OCI-LY7 (cell line): Measurements from ENCODE around the gene ACOXL. TPM values are rescaled to one million over a fixed set of nuclear protein-coding genes. Genes with fewer than 3 reads are reported as not detected.

Source experiments
- BruUV-seq: library from RNA; stranded (reverse); fragments of 400-500 nt; replicated peaks from 2 replicates; lab custom pipeline; 2021; lab: Mats Ljungman, UMichigan
- CTCF ChIA-PET: fragments of 300-600 bp; sonication (Branson Sonifier 250); formaldehyde crosslinking; loops from one replicate; lab custom pipeline; 2022; ENCODE audit warnings: antibody characterized with exemption; ENCODE audit not compliant: unreplicated experiment; lab: Charles Lee
- POLR2A ChIA-PET: fragments of 300-600 bp; sonication (Branson Sonifier 250); formaldehyde crosslinking; loops from one replicate; lab custom pipeline; 2022; ENCODE audit warnings: antibody characterized with exemption; lab: Charles Lee
- DNase-seq: peaks from one replicate; pipeline ENCODE4 v3.0.0-alpha.2; 2015; ENCODE audit warnings: low spot score
- H2AFZ ChIP-seq: fragments of 200-600 bp; sonication (generic), shearing (Covaris generic); 2 replicates; pipeline ENCODE4 v1.6.1; 2014; ENCODE audit warnings: mild to moderate bottlenecking, antibody characterized with exemption, low read length, moderate library complexity
- H3K27ac ChIP-seq: fragments of 200-600 bp; sonication (generic); 2 replicates; pipeline ENCODE4 v1.5.1; 2014; ENCODE audit warnings: mixed run types, low read depth, mild to moderate bottlenecking, moderate library complexity, low read length, inconsistent platforms; ENCODE audit not compliant: poor library complexity, severe bottlenecking
- H3K36me3 ChIP-seq: fragments of 200-600 bp; sonication (generic); 2 replicates; pipeline ENCODE4 v1.6.1; 2014; ENCODE audit warnings: mild to moderate bottlenecking, antibody characterized with exemption, low read length, moderate library complexity, mixed read lengths; ENCODE audit not compliant: insufficient read depth
- H3K4me1 ChIP-seq: fragments of 200-600 bp; sonication (generic); 2 replicates; pipeline ENCODE4 v1.5.1; 2014; ENCODE audit warnings: mild to moderate bottlenecking, low read length; ENCODE audit not compliant: insufficient read depth, poor library complexity, severe bottlenecking
- H3K4me2 ChIP-seq: fragments of 200-600 bp; sonication (generic); 2 replicates; pipeline ENCODE4 v1.6.1; 2014; ENCODE audit warnings: mild to moderate bottlenecking, low read length
- H3K4me3 ChIP-seq: fragments of 200-600 bp; sonication (generic); 2 replicates; pipeline ENCODE4 v1.5.1; 2014; ENCODE audit warnings: mild to moderate bottlenecking, low read depth, low read length; ENCODE audit not compliant: poor library complexity, severe bottlenecking
- H3K79me2 ChIP-seq: fragments of 200-600 bp; sonication (generic); 2 replicates; pipeline ENCODE4 v1.6.1; 2016; ENCODE audit warnings: low read depth, mild to moderate bottlenecking, low read length, moderate library complexity, mixed read lengths; ENCODE audit not compliant: insufficient read depth
- H3K9me2 ChIP-seq: fragments of 200-600 bp; sonication (generic); 2 replicates; pipeline ENCODE4 v1.6.1; 2016; ENCODE audit warnings: mild to moderate bottlenecking, low read length, mixed read lengths; ENCODE audit not compliant: insufficient read depth
- H3K9me3 ChIP-seq: fragments of 200-600 bp; sonication (generic); 2 replicates; pipeline ENCODE4 v1.6.1; 2014; ENCODE audit warnings: mild to moderate bottlenecking, mixed run types, low read length, mixed read lengths
- H4K20me1 ChIP-seq: fragments of 200-600 bp; sonication (generic); 2 replicates; pipeline ENCODE4 v1.6.1; 2014; ENCODE audit warnings: mild to moderate bottlenecking, antibody characterized with exemption, low read length, moderate library complexity, mixed read lengths; ENCODE audit not compliant: insufficient read depth
- EZH2phosphoT487 ChIP-seq: fragments of 200-600 bp; sonication (generic); IDR thresholded peaks from 2 replicates; pipeline ENCODE4 v1.6.1; 2018; ENCODE audit warnings: low read depth, borderline replicate concordance, mild to moderate bottlenecking, mixed run types, antibody characterized with exemption, low read length, moderate library complexity, mixed read lengths
- intact Hi-C: fragments of 100-400 bp; cut with micrococcal nuclease; formaldehyde crosslinking; loops from one replicate; pipeline ENCODE4 v1.10.0; 2022; ENCODE audit not compliant: unreplicated experiment
- total RNA-seq, 2 experiments: library from RNA; depleted of rRNA in 1 of 2; stranded (reverse); fragments of >200 nt in 1 of 2; shearing (Covaris generic) in 1 of 2; gene quantifications; 2 replicates each; pipeline ENCODE4 v1.2.3, GENCODE V29; 2014 to 2022
- TF ChIP-seq, protein P1 (sequence below): fragments of 200-600 bp; sonication (generic); conservative IDR thresholded peaks from 2 replicates; pipeline ENCODE4 v1.5.1; 2014; ENCODE audit warnings: mild to moderate bottlenecking, antibody characterized with exemption, low read length, moderate library complexity, mixed read lengths

ACOXL gene
- total RNA-seq, 2 experiments from 2014 or later, result 1.4 TPM; not detected in 1

DNA sequence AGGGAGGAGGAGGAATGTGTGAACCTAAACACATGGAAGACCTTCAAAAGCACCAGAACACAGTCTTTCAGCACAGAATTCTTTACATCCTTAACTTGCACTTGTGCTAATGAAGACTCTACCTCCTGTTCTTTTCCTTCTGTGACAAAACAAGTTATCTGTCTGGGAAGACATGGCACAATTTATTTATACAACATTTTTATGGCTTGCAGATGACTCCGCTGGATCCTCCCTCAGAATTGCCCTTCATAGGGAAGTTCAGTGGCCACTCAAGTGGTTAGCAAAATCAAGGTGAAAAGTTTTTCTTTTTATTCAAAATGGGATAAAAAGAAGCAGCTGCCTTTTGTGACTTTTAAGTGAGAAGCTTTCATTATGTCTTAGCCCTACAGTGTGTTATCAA, 409.7 kb downstream of the ACOXL start:
- Histone ChIP-seq H4K20me1 (peaks cover 32% of the 10 kb centered on the region), H3K79me2 (peaks cover 88% of the 10 kb centered on the region), H3K9me2 (no peaks in the 10 kb centered on the region), H3K4me3 (no peak overlapping the region), H3K4me2 (no peak overlapping the region), H3K9me3 (no peaks in the 10 kb centered on the region), H3K27ac (no peak overlapping the region), H2AFZ (no peak overlapping the region), H3K4me1 (no peaks in the 10 kb centered on the region), H3K36me3 (peaks cover 92% of the 10 kb centered on the region)
- POLR2A ChIA-PET, result no interaction called here
- intact Hi-C loops, result no loop called here
- CTCF ChIA-PET, result no interaction called here
- no peak for DNase-seq
- TF ChIP-seq, protein P1, sequence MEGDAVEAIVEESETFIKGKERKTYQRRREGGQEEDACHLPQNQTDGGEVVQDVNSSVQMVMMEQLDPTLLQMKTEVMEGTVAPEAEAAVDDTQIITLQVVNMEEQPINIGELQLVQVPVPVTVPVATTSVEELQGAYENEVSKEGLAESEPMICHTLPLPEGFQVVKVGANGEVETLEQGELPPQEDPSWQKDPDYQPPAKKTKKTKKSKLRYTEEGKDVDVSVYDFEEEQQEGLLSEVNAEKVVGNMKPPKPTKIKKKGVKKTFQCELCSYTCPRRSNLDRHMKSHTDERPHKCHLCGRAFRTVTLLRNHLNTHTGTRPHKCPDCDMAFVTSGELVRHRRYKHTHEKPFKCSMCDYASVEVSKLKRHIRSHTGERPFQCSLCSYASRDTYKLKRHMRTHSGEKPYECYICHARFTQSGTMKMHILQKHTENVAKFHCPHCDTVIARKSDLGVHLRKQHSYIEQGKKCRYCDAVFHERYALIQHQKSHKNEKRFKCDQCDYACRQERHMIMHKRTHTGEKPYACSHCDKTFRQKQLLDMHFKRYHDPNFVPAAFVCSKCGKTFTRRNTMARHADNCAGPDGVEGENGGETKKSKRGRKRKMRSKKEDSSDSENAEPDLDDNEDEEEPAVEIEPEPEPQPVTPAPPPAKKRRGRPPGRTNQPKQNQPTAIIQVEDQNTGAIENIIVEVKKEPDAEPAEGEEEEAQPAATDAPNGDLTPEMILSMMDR, result no peak
- no peak for TF ChIP-seq EZH2phosphoT487
- BruUV-seq, result no TSS peak

DNA sequence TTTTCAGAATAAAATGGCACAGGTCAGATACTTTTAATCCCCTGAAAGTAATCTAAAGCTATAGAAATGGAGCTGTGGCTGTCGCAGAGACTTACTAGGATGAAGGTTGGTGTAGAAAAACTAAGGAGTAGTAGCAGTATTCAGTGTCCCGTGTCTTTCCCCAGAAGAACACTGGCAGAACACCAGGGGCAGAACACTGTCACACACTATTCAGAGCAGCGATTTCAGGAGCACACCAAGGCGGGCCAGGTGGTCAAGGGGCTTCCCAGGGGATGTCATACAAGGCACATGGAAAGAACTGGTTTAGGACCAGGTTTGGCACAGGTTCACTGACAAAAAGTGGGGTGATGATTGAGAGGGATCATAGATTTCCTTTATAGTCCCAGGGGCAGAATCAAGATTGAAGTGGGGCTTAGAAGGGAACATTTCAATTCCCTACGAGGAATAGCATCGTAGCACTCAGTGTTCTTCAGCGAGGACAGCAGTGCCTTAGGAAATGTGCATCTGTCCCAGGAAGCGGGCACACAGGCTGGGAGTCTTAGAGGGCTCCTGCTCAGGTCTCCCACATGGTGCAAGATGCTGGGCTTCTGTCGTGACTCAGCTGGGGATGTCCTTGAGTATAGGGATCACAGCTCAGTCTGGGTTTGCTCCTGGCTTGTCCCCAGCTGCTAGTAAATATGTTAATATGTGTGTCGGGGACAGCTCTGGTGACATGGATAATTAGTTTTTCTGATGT, 410.9 kb downstream of the ACOXL start:
- ChIA-PET CTCF (no interaction called here), POLR2A (no interaction called here)
- H3K4me2 ChIP-seq, result no peak overlapping the region
- BruUV-seq, result no TSS peak
- intact Hi-C loops, result no loop called here
- H3K36me3 ChIP-seq, result peaks cover 95% of the 10 kb centered on the region
- no peaks in the 10 kb centered on the region for H3K9me3 ChIP-seq
- H2AFZ ChIP-seq, result no peak overlapping the region
- TF ChIP-seq EZH2phosphoT487, result no peak
- TF ChIP-seq, protein P1, result no peak
- H3K27ac ChIP-seq, result no peak overlapping the region
- H3K79me2 ChIP-seq, result peaks cover 89% of the 10 kb centered on the region
- peaks cover 27% of the 10 kb centered on the region for H4K20me1 ChIP-seq
- no peak overlapping the region for H3K4me3 ChIP-seq
- H3K4me1 ChIP-seq, result peaks cover 5% of the 10 kb centered on the region
- no peaks in the 10 kb centered on the region for H3K9me2 ChIP-seq
- DNase-seq, result no peak

DNA sequence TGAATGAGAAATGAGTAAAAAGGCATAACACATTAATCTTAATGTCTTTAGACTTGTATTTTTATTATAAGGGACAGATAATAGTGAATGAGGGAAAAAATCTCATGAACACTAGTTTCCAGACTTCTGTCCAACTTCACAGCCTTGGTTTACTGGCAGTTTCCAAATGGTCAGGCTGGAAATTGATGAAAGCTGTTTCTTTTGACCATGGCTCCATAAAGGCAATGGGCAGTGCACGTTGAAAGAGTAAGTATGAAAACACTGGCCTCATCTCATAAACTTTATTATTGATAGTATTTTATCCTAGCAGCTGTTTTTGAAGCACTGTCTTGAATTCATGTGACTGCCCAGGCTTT, 411.4 kb downstream of the ACOXL start:
- no peak for DNase-seq
- Histone ChIP-seq H3K4me2 (no peak overlapping the region), H3K79me2 (peaks cover 89% of the 10 kb centered on the region), H4K20me1 (peaks cover 28% of the 10 kb centered on the region), H3K9me3 (no peaks in the 10 kb centered on the region), H3K27ac (no peak overlapping the region), H3K4me3 (no peak overlapping the region), H3K36me3 (peaks cover 95% of the 10 kb centered on the region), H2AFZ (no peak overlapping the region), H3K9me2 (no peaks in the 10 kb centered on the region), H3K4me1 (peaks cover 10% of the 10 kb centered on the region)
- TF ChIP-seq, protein P1, result no peak
- TF ChIP-seq EZH2phosphoT487, result no peak
- no TSS peak for BruUV-seq
- ChIA-PET CTCF (no interaction called here), POLR2A (no interaction called here)
- intact Hi-C loops, result no loop called here
